H1 (cell line): ENCODE results near the gene BCL2L13. TPM values are rescaled to one million over a fixed set of nuclear protein-coding genes. Genes with fewer than 3 reads are reported as not detected.

Source experiments
- JUN ChIP-seq: IDR thresholded peaks from 2 replicates; pipeline ENCODE4 v1.6.1; 2011; ENCODE audit warnings: low read depth, mild to moderate bottlenecking, improper control_type of control experiment, low read length
- NRF1 ChIP-seq: IDR thresholded peaks from 2 replicates; pipeline ENCODE4 v1.6.1; 2011; ENCODE audit warnings: mild to moderate bottlenecking, low read depth, low read length, improper control_type of control experiment
- PHF8 ChIP-seq: fragments of 200-600 bp; sonication (generic); conservative IDR thresholded peaks from 2 replicates; pipeline ENCODE4 v1.7.1; 2012; ENCODE audit warnings: low read depth, mild to moderate bottlenecking, inconsistent platforms, low read length, moderate library complexity
- POLR2A ChIP-seq, 2 experiments: IDR thresholded peaks; 1 replicate in 1 of 2; 2 replicates in 1 of 2; pipeline ENCODE4 v1.6.1; 2011; ENCODE audit warnings: low read depth in 2 of 2, low read length in 2 of 2, mild to moderate bottlenecking in 2 of 2; ENCODE audit errors: control extremely low read depth in 1 of 2
- SRF ChIP-seq: IDR thresholded peaks from 2 replicates; pipeline ENCODE4 v1.6.1; 2011; ENCODE audit warnings: mild to moderate bottlenecking, low read depth, low read length, moderate library complexity
- SUZ12 ChIP-seq: fragments of 200-600 bp; sonication (generic); IDR thresholded peaks from 2 replicates; pipeline ENCODE4 v1.6.1; 2012; ENCODE audit warnings: mild to moderate bottlenecking, inconsistent platforms, low read length, moderate library complexity, mixed read lengths
- polyA plus RNA-seq, 7 experiments: library from polyadenylated mRNA; depleted of rRNA in 3 of 7; stranded (reverse) in 5 of 7; unstranded in 2 of 7; fragments of >200 nt in 5 of 7; fragments of 200-250 nt in 2 of 7; gene quantifications; 1 replicate in 5 of 7; 2 replicates in 1 of 7; 4 replicates in 1 of 7; pipeline versions ENCODE4 v1.2.1 to v1.2.3, GENCODE V29; 2011 to 2013; ENCODE audit warnings: missing spikeins in 2 of 7, mixed read lengths in 2 of 7
- total RNA-seq: library from RNA; stranded (reverse); fragmentation: NEBNext Ultra II Directional; extraction: Animal tissue kit (Norgen Biotek cat#: 25700); gene quantifications from 2 replicates; pipeline ENCODE4 v1.2.1, GENCODE V29; 2021

Gene BCL2L13
- total and polyA plus RNA-seq, 2 of the 8 experiments (the other 6 are each of a cell fraction or from before 2014, with no cell fraction given), result 20.7 to 35.0 TPM

DNA sequence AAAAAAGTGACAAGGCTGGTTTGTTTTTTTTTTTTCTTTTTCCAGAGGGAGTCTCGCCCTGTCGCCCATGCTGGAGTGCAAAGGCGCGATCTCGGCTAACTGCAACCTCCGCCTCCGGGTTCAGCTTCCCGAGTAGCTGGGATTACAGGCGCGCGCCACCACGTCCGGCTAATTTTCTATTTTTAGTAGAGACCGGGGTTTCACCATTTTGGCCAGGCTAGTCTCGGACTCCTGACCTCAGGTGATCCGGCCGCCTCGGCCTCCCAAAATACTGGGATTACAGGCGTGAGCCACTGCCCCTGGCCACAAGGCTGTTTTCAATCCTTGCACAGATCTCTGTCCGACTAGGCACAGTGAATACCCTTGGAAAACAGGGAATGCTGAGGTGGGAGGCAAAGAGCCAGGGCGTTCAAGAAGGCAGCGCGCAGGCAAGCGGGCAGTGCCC lies 10.6 kb upstream of the BCL2L13 start (continued):
- TF ChIP-seq PHF8, result no peak
- TF ChIP-seq POLR2A (IDR thresholded peaks at IDR 0.05; ENCODE audit: control extremely low read depth in 1 of 2, low read depth in 2 of 2, low read length in 2 of 2), result no peak
- no peak for TF ChIP-seq SUZ12
- TF ChIP-seq JUN, result no peak
- TF ChIP-seq SRF, result no peak
- no peak for TF ChIP-seq NRF1
